ENCODE measurements around the gene MYH11. TPM values are rescaled to one million over a fixed set of nuclear protein-coding genes. Genes with fewer than 3 reads are reported as not detected.

MYH11 gene
- total and polyA plus RNA-seq, 2 of the 13 experiments (the other 11 are each of a cell fraction or from before 2014, with no cell fraction given) = not detected

GRCh38 chr16:15783985-15784384 is 72.8 kb downstream of the MYH11 start:
- TF ChIP-seq HOXA9 (CRISPR knock-in tag; IDR thresholded peaks at IDR 0.05; ENCODE audit: borderline replicate concordance) (no peak), NFAT5 (CRISPR knock-in tag; IDR thresholded peaks at IDR 0.05) (0 out of 2 replicates have a peak, but pooled peaks have one; percentile 41)
- WGBS (ENCODE audit: low lambda C conversion rate) = 59% methylated on average over 10 of the region's 10 CpGs
- no TSS peak for BruUV-seq (replicated peaks)

More at GRCh38 chr16:15783985-15784384, 72.8 kb downstream of the MYH11 start:
- Histone ChIP-seq H3K79me2 (ENCODE audit: insufficient read depth, low read length) (no peaks in the 10 kb centered on the region), H3K4me2 (ENCODE audit: low read depth, low read length) (no peak overlapping the region), H3K36me3 (replicated peaks in 1 of 2; ENCODE audit: control insufficient read depth in 1 of 2, insufficient read depth in 2 of 2, low read length in 2 of 2) (no peaks in the 10 kb centered on the region), H3K4me3 (replicated peaks in 1 of 3; ENCODE audit: insufficient read depth in 1 of 3, low read depth in 2 of 3, low read length in 3 of 3) (no peak overlapping the region), H3K9ac (ENCODE audit: insufficient read depth, low read depth, low read length) (no peak overlapping the region), H3K27ac (ENCODE audit: extremely low read length, insufficient read depth, low read length) (no peak overlapping the region), H3K27me3 (ENCODE audit: control insufficient read depth in 1 of 2, insufficient read depth in 2 of 2, low read length in 2 of 2) (peaks cover 2 to 32% of the 10 kb centered on the region in 2 experiments; a peak in 4 of 5 replicates), H4K20me1 (ENCODE audit: insufficient read depth, low read length) (no peaks in the 10 kb centered on the region), H3K4me1 (ENCODE audit: insufficient read depth, low read length) (no peaks in the 10 kb centered on the region; the same call in 1 of the 2 replicates), H3K9me3 (ENCODE audit: low read length) (no peaks in the 10 kb centered on the region), H2AFZ (ENCODE audit: low read length) (no peak overlapping the region)
- intact Hi-C loops (cut with micrococcal nuclease; ENCODE audit: unreplicated experiment) (no loop called here), in situ Hi-C loops (cut with HindIII; ENCODE audit: extremely low pct_ligation_motif_present, low pct_unique_long_range_greater_than_20kb) (no loop called here)
- ChIA-PET CTCF (ENCODE audit: low intra/inter-chr PET ratio, low total read pairs) (no interaction called here), POLR2A (no interaction called here)
- no peak for DNase-seq (ENCODE audit: low spot score)
- ATAC-seq = no peak
- no peak for FAIRE-seq

Measured in HepG2 (cell line).